IMR-90 (cell line): ENCODE data around the gene GARNL3.
A peak's percentile ranks its signal among the peaks of the same experiment; 100 is the strongest.

Source experiments
- CEBPB ChIP-seq: IDR thresholded peaks from 2 replicates; pipeline ENCODE4 v1.6.1; 2012; ENCODE audit warnings: low read depth, low read length, improper control_type of control experiment
- CHD1 ChIP-seq: IDR thresholded peaks from 2 replicates; pipeline ENCODE4 v1.6.1; 2012; ENCODE audit warnings: low read depth, low read length, improper control_type of control experiment
- MAFK ChIP-seq: IDR thresholded peaks from 2 replicates; pipeline ENCODE4 v1.6.1; 2012; ENCODE audit warnings: low read depth, low read length, improper control_type of control experiment
- MAZ ChIP-seq: IDR thresholded peaks from 2 replicates; pipeline ENCODE4 v1.6.1; 2012; ENCODE audit warnings: low read depth, mild to moderate bottlenecking, low read length, improper control_type of control experiment, moderate library complexity, borderline replicate concordance
- MXI1 ChIP-seq: IDR thresholded peaks from 2 replicates; pipeline ENCODE4 v1.6.1; 2012; ENCODE audit warnings: low read depth, mild to moderate bottlenecking, low read length, moderate library complexity, borderline replicate concordance
- NFE2L2 ChIP-seq: fragments of 150-350 bp; IDR thresholded peaks from 2 replicates; pipeline ENCODE4 v1.6.1; 2016; ENCODE audit warnings: low read depth, mild to moderate bottlenecking, low read length
- POLR2A ChIP-seq: IDR thresholded peaks from 2 replicates; pipeline ENCODE4 v1.6.1; 2012; ENCODE audit warnings: mild to moderate bottlenecking, low read depth, low read length
- RAD21 ChIP-seq: IDR thresholded peaks from 2 replicates; pipeline ENCODE4 v1.6.1; 2012; ENCODE audit warnings: low read length, improper control_type of control experiment
- RCOR1 ChIP-seq: IDR thresholded peaks from 2 replicates; pipeline ENCODE4 v1.6.1; 2012; ENCODE audit warnings: mild to moderate bottlenecking, low read length, improper control_type of control experiment; ENCODE audit not compliant: insufficient replicate concordance
- RFX5 ChIP-seq: IDR thresholded peaks from 2 replicates; pipeline ENCODE4 v1.8.0; 2012; ENCODE audit warnings: low read depth, mild to moderate bottlenecking, low read length, moderate library complexity
- SMC3 ChIP-seq: fragments of 150-350 bp; IDR thresholded peaks from 2 replicates; pipeline ENCODE4 v1.6.1; 2016; ENCODE audit warnings: low read depth, mild to moderate bottlenecking, antibody characterized with exemption, low read length, moderate library complexity
- TF ChIP-seq, protein P1 (sequence below): conservative IDR thresholded peaks from 2 replicates; pipeline ENCODE4 v1.5.1; 2012; ENCODE audit warnings: mild to moderate bottlenecking, low read depth, low read length, improper control_type of control experiment
- TF ChIP-seq, protein P2 (sequence below): fragments of 150-350 bp; IDR thresholded peaks from 2 replicates; pipeline ENCODE4 v1.6.1; 2017; ENCODE audit warnings: mild to moderate bottlenecking, antibody characterized with exemption, low read length, low read depth

DNA sequence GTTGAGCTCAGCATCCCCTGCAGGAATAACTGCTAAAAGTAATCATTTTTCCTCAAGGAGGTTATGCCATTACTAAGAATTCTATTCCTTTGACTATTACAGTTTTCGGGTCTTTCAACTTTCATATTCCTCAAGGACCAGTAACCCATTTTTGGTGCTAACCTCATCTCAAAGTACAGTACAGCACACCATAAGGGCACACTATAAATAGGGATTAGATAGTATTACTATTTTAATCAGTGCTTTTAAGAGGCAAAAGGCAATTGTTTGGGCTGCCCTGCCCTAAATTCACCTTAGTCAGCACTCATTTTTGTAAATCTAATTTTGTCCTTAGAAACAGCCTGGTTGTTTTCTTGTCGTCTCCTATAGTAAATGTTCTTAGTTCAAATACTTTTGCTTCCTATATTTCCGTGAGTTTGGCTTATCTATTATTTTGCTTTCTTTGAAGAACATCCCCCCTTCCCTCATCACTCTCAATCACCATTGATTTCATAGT lies 13.6 kb upstream of the GARNL3 start:
- TF ChIP-seq, protein P1, sequence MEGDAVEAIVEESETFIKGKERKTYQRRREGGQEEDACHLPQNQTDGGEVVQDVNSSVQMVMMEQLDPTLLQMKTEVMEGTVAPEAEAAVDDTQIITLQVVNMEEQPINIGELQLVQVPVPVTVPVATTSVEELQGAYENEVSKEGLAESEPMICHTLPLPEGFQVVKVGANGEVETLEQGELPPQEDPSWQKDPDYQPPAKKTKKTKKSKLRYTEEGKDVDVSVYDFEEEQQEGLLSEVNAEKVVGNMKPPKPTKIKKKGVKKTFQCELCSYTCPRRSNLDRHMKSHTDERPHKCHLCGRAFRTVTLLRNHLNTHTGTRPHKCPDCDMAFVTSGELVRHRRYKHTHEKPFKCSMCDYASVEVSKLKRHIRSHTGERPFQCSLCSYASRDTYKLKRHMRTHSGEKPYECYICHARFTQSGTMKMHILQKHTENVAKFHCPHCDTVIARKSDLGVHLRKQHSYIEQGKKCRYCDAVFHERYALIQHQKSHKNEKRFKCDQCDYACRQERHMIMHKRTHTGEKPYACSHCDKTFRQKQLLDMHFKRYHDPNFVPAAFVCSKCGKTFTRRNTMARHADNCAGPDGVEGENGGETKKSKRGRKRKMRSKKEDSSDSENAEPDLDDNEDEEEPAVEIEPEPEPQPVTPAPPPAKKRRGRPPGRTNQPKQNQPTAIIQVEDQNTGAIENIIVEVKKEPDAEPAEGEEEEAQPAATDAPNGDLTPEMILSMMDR = no peak
- TF ChIP-seq CEBPB = no peak
- no peak for TF ChIP-seq POLR2A
- TF ChIP-seq SMC3 = no peak
- no peak for TF ChIP-seq NFE2L2
- TF ChIP-seq RCOR1 = no peak
- TF ChIP-seq MAFK = peak; percentile 57
- no peak for TF ChIP-seq RAD21
- TF ChIP-seq, protein P2, sequence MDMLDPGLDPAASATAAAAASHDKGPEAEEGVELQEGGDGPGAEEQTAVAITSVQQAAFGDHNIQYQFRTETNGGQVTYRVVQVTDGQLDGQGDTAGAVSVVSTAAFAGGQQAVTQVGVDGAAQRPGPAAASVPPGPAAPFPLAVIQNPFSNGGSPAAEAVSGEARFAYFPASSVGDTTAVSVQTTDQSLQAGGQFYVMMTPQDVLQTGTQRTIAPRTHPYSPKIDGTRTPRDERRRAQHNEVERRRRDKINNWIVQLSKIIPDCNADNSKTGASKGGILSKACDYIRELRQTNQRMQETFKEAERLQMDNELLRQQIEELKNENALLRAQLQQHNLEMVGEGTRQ = no peak
- no peak for TF ChIP-seq RFX5
- TF ChIP-seq MXI1 = no peak
- no peak for TF ChIP-seq CHD1
- no peak for TF ChIP-seq MAZ
